Stimulated activated CD8-positive, alpha-beta memory T cell treated with anti-CD3 and anti-CD28 coated beads, Interleukin-4, amount 100 ng/mL, for 1 hour (primary cell): ENCODE data around the gene MCEMP1.

Source experiments
- DNase-seq, 2 donors: peaks; one replicate each; pipeline ENCODE4 v3.0.0-alpha.2; 2020; ENCODE audit warnings: low read depth in 2 of 2, low spot score in 1 of 2

Gene MCEMP1

DNA sequence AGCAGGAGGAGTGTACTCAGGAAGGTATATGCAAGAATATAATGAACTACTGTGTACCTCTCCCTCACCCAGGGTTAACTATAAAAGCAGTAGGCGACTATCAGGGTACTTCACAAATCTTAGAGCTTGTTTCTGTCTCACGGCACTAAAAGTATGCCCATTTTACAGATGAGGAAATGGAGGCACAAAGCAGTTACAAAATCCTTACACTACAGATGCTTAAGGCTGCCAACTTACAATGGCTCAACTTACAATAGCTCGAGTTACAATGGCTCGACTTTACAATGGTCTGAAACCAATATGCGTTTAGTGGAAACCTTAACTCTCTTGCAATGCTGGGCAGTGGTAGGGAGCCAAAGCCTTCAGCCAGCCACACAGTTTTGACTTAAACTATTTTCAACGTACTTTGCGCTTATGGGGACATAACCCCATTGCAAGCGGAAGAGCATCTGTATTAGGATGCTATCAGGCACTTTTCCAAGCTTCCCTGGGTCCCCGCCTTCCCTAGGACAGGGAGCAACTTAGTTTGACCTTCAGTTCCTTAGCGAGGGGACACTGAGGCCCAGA is 20.9 kb downstream of the MCEMP1 start:
- no peak for DNase-seq

DNA sequence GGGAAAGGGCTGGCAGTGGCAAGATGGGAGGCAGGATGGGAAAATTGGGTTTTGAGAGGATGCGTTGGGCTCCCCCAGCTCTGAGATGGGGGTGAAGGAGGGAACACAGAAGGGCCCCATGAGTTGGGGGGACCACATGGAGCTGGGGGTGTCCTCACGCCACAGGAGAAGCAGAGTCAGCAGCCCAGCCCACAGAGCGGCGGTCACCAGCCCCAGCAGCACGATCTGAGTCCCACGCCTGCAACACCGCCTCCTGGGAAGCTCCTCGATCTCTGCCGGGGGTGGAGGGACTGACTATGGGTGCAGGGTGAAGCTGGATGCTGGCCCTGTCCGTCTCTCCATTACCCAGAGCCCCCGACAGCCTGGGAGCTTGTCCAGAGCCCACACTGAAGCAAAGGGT is 21.7 kb downstream of the MCEMP1 start:
- no peak for DNase-seq

DNA sequence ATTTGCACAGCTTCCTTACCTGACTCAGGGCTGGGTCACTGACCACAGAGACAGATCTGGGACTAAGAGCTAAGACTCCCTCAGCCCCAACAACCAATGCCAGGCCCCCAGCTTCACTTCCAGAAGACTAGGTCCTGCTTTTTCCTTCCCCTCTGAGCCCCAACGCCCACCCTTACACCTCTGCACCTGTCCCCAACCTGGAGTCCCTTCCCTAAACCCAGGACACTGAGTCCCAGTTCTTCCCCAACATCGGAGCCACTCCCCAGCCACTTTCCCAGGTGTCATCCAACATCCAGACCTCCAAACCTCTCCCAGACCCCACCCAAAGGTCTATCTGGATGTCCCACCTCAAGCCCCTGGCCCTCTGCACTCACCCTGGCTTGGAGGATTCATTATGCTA is 22.1 kb downstream of the MCEMP1 start:
- no peak for DNase-seq

DNA sequence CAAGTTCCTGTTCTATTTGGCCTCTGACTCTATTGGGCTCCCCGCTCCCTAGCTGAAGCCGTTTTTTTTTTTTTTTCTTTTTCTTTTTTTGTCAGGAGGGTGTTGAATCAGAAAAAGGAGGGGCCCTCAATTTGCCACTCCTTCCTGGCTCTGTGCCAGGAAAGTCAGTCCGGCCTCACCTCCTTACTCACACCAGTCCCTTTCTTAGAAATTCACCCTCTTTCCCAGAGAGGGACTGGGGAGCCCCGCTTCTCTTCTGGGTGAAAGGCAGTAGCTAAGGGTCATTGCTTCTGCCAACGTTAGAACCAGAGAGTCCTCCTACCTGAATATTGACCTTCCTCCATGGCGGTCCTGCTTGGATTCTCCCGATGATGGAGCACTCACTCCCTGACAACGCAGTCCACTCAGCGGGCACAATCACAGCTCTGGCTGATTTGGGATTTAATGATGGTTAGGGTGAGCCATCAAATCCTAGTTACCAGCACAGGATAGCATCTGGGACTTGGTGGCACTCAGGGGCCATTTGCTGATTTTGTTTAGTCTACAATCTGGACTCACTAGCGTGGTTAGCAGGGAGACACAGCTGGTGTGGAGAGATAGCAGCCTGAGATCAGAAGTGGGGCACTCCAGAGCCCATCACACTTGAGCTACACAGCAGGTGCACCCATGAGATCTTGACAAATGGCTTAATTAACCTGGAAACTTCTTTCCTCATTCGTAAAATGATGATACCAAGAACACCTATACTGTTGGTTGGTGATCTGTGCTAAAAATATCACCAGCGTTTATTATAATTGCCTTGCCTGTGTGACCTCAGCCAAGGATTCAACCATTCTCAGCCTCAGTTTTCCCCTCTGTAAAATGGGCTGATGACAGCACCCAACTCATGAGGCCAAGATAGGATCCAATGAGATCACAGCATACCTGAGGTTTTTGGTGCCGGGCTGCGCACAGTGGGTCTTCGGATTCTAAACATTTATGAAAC is 22.8 kb downstream of the MCEMP1 start:
- DNase-seq, result no peak

DNA sequence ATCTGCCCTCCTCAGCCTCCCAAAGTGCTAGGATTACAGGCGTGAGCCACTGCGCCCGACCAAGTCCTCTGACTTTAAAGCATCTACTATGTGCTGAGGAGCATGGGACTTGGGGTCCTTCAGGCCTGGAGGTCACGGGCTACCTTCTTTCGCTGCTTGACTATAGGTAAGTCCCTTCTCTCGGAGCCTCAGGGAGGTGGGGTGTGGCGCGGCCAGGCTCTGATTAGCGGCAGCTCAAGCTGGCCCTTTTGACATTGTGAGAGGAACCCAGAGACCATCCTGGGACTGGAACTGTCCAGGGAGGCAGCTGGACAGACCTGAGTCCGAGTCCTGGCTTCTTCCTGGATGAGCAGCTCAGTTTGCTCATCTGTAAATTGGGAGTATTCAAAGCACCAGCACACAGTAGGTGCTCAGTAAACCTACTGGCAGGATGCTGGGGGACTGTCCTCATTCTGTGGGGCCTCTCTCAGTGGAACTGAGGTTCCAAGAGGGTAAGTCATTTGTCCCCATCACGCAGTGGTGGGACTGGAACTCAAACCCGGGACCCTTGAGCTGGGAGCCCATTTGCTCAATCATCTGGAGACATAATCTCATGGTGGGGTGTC is 24.3 kb downstream of the MCEMP1 start:
- no peak for DNase-seq

GRCh38 chr19:7701654-7702457 is 25.0 kb downstream of the MCEMP1 start, which contains the start of gene FCER2:
TSS of gene FCER2 (minus strand) at chr19:7702131. CDS start at chr19:7699760, 2,371 bp downstream.
- DNase-seq, result no peak

DNA sequence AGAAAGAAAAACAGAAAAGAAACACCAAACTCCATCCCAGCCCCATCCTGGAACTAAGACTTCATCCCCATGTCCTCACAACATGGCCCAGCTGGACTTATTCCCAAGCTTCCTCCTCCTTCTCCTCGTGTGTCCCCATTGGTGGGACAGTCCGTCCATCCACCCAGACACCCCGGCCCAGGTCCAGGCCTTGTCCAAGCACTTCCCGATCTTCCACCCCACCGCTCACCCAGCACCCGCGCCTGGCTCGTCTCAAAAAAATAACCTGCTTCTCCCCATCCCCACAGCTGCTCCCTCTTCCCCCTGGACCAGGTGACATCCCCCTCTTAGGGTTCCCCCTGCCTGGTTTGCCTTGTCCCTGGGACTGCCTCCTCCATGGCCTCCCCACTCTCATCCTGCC is 26.4 kb downstream of the MCEMP1 start:
- no peak for DNase-seq

DNA sequence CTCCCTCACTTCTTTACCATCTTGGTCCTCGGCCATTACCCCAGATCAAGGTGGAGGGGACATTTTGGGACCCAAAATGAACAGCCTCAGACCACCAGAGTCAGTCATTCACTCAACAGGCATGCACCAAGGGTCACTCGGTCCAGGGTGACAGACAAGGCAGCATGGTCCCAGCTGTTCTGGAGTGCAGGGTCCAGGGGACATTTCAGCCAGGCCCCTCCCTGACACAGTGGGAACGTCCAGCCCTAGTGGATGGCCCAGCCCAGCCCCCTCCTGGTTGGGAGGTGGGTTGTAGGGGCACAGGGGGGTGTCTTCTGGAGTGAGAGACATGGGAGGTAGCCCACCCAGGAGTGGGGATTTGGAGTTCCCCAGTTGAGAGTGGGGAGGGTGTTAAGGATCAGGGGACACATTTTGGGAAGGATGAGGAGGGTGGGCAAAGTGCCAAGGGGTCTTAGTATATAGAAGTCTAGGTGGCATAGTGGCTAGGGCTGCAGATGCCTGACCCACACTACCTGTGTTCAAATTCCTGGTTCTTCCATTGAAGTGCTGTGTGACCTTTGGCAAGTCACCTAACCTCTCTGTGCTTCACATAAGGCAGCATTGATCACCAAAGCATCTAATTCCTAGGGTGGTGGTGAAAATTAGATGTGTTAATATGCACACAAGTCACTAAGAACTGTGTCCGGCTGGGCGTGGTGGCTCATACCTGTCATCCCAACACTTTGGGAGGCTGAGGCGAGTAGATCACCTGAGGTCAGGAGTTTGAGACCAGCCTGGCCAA is 27.6 kb downstream of the MCEMP1 start:
- DNase-seq, result no peak

- DNase-seq, result peak in 1 of 2 donors; percentile 64
Observed at GRCh38 chr19:7705387-7706187, 28.7 kb downstream of the MCEMP1 start.

- no peak for DNase-seq
Observed at GRCh38 chr19:7706188-7706954, 29.5 kb downstream of the MCEMP1 start.

- DNase-seq, result no peak
Observed at GRCh38 chr19:7706955-7707456, 30.1 kb downstream of the MCEMP1 start.

GRCh38 chr19:7709932-7710460 is 33.1 kb downstream of the MCEMP1 start:
- DNase-seq, result no peak

DNA sequence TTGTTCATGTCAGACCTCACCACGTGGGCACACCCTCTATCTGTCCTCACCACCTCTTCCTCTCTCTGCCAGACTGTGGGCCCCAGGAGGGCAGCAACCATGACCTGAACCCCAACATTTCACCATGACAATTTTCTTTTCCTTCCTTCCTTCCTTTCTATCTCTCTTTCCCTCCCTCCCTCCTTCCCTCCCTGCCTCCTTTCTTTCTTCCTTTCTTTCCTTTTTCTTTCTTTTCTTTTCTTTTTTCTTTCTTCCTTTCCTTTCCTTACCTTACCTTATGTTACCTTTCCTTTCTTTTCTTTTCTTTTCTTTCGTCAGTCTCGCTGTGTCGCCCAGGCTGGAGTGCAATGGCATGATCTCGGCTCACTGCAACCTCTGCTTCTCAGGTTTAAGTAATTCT is 33.7 kb downstream of the MCEMP1 start:
- DNase-seq, result no peak

GRCh38 chr19:7715671-7716070 is 38.8 kb downstream of the MCEMP1 start:
- no peak for DNase-seq

DNA sequence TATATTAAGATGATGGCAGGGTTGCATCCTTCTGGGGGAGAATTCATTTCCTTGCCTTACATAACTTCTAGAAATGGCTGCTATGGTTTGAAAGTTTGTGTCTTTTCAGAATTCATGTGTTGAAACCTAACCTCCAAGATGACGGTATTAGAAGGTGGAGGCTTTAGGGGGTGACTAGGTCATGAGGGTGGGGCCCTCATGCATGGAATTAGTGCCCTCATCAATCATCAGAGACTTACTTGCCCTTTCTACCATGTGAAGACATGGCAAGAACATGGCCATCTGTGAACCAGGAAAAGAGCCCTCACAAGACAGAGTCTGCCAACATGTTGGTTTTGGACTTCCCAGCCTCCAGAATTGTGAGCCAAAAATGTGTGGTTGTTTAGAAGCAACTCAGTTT is 39.9 kb downstream of the MCEMP1 start:
- no peak for DNase-seq

DNA sequence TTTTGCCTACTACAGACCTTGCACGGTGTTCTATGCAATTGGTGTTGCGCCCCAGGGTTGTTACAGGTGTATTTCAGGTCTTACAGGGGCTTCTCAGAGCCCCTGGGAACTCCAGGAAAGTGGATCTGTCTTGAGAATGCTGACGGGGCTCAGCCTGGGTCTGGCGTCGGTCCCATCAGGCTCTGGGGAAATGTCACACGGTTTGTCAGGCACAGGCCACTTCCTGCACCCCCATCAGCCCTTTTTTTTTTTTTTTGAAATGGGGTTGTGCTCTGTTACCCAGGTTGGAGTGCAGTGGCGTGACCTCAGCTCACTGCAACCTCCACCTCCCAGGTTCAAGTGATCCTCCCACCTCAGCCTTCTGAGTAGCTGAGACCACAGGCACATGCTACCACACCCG is 41.8 kb downstream of the MCEMP1 start:
- no peak for DNase-seq

- no peak for DNase-seq
Observed at GRCh38 chr19:7720351-7720750, 43.5 kb downstream of the MCEMP1 start.

DNA sequence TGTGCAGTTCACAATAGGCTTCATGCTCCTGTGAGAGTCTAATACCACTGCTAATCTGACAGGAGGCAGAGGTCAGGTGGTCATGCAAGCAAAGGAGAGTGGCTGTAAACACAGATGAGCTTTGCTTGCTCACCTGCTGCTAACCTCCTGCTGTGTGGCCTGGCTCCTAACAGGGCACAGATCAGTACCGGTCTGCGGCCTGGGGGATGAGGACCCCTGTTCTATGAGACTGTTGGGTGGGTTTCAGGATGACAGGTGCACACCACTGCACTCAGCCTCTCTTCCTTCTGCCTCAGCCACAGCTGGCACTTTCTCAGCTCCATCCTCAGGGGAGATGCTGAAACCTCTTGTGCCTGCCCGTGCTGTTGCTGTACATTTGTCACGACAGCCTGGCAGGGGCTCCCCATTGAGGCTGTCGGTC is 45.4 kb downstream of the MCEMP1 start:
- no peak for DNase-seq
